GM12878 (cell line): ENCODE results near the gene SPATA45. TPM values are rescaled to one million over a fixed set of nuclear protein-coding genes. Genes with fewer than 3 reads are reported as not detected.

Experiments
- ATAC-seq: fragments of 200-7000 bp; cut with Tn5 transposase; 3 replicates; pipeline ENCODE4 v1.9.1; 2020; ENCODE audit warnings: mild to moderate bottlenecking, moderate library complexity
- BruUV-seq: library from RNA; stranded (reverse); fragments of 400-500 nt; replicated peaks from 2 replicates; lab custom pipeline; 2021; lab: Mats Ljungman, UMichigan
- CTCF ChIA-PET: fragments of 300-600 bp; sonication (Branson Sonifier 250); formaldehyde crosslinking; extraction: SDS; loops from one replicate; lab custom pipeline; 2021; ENCODE audit warnings: inconsistent platforms; lab: Yijun Ruan, JAX
- POLR2A ChIA-PET: fragments of 350-600 bp; formaldehyde crosslinking; extraction: SDS; loops from one replicate; lab custom pipeline; 2021; ENCODE audit warnings: inconsistent platforms; lab: Charles Lee
- RAD21 ChIA-PET: fragments of 300-600 bp; sonication (Branson Sonifier 250); formaldehyde crosslinking; loops from one replicate; lab custom pipeline; 2023; ENCODE audit warnings: antibody characterized with exemption; ENCODE audit not compliant: unreplicated experiment; lab: Charles Lee
- SMC1A ChIA-PET: fragments of 300-600 bp; sonication (Branson Sonifier 250); formaldehyde crosslinking; loops from one replicate; lab custom pipeline; 2023; ENCODE audit not compliant: unreplicated experiment, uncharacterized antibody; lab: Charles Lee
- DNase-seq: peaks from one replicate; pipeline ENCODE4 v3.0.0-alpha.2; 2011; ENCODE audit warnings: low read depth, low spot score
- FAIRE-seq: peaks from 3 replicates; lab custom pipeline; 2011; peaks lifted over from hg19 to GRCh38; lab: Jason Lieb, UNC
- H2AFZ ChIP-seq: 2 replicates; pipeline ENCODE4 v1.6.0; 2011; ENCODE audit warnings: low read depth, low read length, control low read depth; ENCODE audit not compliant: control insufficient read depth
- H3K27ac ChIP-seq: 2 replicates; pipeline ENCODE4 v1.5.1; 2011; ENCODE audit warnings: control low read depth; ENCODE audit not compliant: control insufficient read depth, insufficient read depth
- H3K27me3 ChIP-seq, 2 experiments: replicated peaks in 1 of 2; 2 replicates each; pipeline versions ENCODE4 v1.6.0 to v1.6.1; 2011; ENCODE audit warnings: low read length in 1 of 2; ENCODE audit not compliant: control insufficient read depth in 2 of 2, insufficient read depth in 2 of 2
- H3K36me3 ChIP-seq, 2 experiments: 2 replicates each; pipeline ENCODE4 v1.5.1; 2011; ENCODE audit warnings: low read length in 1 of 2; ENCODE audit not compliant: control insufficient read depth in 2 of 2, insufficient read depth in 2 of 2
- H3K4me1 ChIP-seq: 2 replicates; pipeline ENCODE4 v1.6.1; 2011; ENCODE audit warnings: mild to moderate bottlenecking, low read length, moderate library complexity, mixed read lengths; ENCODE audit not compliant: control insufficient read depth, insufficient read depth
- H3K4me2 ChIP-seq: 2 replicates; pipeline ENCODE4 v1.6.0; 2011; ENCODE audit warnings: control low read depth; ENCODE audit not compliant: control insufficient read depth, insufficient read depth
- H3K4me3 ChIP-seq: fragments of 200-600 bp; sonication (generic); 2 replicates; pipeline ENCODE4 v1.5.1; 2016
- H3K79me2 ChIP-seq: 2 replicates; pipeline ENCODE4 v1.6.0; 2011; ENCODE audit warnings: low read length; ENCODE audit not compliant: control insufficient read depth, insufficient read depth
- H3K9ac ChIP-seq: 2 replicates; pipeline ENCODE4 v1.8.0; 2011; ENCODE audit warnings: low read length, control low read depth, mixed read lengths; ENCODE audit not compliant: control insufficient read depth, insufficient read depth
- H3K9me3 ChIP-seq: replicated peaks from 3 replicates; pipeline ENCODE4 v1.5.1; 2011; ENCODE audit warnings: mild to moderate bottlenecking, low read length; ENCODE audit not compliant: control insufficient read depth, insufficient read depth
- H4K20me1 ChIP-seq: 2 replicates; pipeline ENCODE4 v1.6.0; 2011; ENCODE audit not compliant: control insufficient read depth, insufficient read depth
- BMI1 ChIP-seq: fragments of 450-650 bp; IDR thresholded peaks from 2 replicates; pipeline ENCODE4 v1.6.1; 2016; ENCODE audit warnings: mild to moderate bottlenecking, moderate library complexity, borderline replicate concordance
- CBX3 ChIP-seq: fragments of 200-600 bp; sonication (generic); IDR thresholded peaks from 2 replicates; pipeline ENCODE4 v1.6.1; 2016; ENCODE audit warnings: low read depth, borderline replicate concordance
- CBX5 ChIP-seq: sonication (generic); IDR thresholded peaks from 2 replicates; pipeline ENCODE4 v1.6.1; 2016; ENCODE audit warnings: low read depth, moderate library complexity, mild to moderate bottlenecking, inconsistent platforms
- CHD1 ChIP-seq: IDR thresholded peaks from 2 replicates; pipeline ENCODE4 v1.6.1; 2012; ENCODE audit warnings: low read depth, low read length, improper control_type of control experiment
- CREB1 ChIP-seq: IDR thresholded peaks from 2 replicates; pipeline ENCODE4 v1.6.1; 2012; ENCODE audit warnings: low read depth, mild to moderate bottlenecking, inconsistent platforms
- CREM ChIP-seq: IDR thresholded peaks from 2 replicates; pipeline ENCODE4 v1.6.1; 2014; ENCODE audit warnings: antibody characterized with exemption, low read depth
- E2F8 ChIP-seq: fragments of 450-650 bp; IDR thresholded peaks from 2 replicates; pipeline ENCODE4 v1.6.1; 2018; ENCODE audit warnings: mild to moderate bottlenecking, low read depth, moderate library complexity; ENCODE audit not compliant: partially characterized antibody
- EGR1 ChIP-seq, 2 experiments: IDR thresholded peaks; 1 replicate in 1 of 2; 2 replicates in 1 of 2; pipeline ENCODE4 v1.6.1; 2011 to 2012; ENCODE audit warnings: low read depth in 2 of 2, low read length in 2 of 2, borderline replicate concordance in 1 of 2, mild to moderate bottlenecking in 1 of 2, moderate library complexity in 1 of 2
- GATAD2B ChIP-seq: fragments of 450-650 bp; conservative IDR thresholded peaks from 2 replicates; pipeline ENCODE4 v1.6.1; 2017; ENCODE audit warnings: low read depth, mild to moderate bottlenecking, moderate library complexity
- JUNB ChIP-seq: IDR thresholded peaks from 2 replicates; pipeline ENCODE4 v1.6.1; 2016; ENCODE audit warnings: antibody characterized with exemption, mild to moderate bottlenecking
- KDM1A ChIP-seq: fragments of 200-600 bp; sonication (generic); IDR thresholded peaks from 2 replicates; pipeline ENCODE4 v1.6.1; 2016; ENCODE audit warnings: borderline replicate concordance
- MEF2A ChIP-seq: IDR thresholded peaks from 2 replicates; pipeline ENCODE4 v1.6.1; 2011; ENCODE audit warnings: low read depth, mild to moderate bottlenecking, low read length, moderate library complexity; ENCODE audit not compliant: insufficient read depth
- NFIC ChIP-seq: IDR thresholded peaks from 2 replicates; pipeline ENCODE4 v1.6.1; 2012; ENCODE audit warnings: low read depth, mild to moderate bottlenecking, inconsistent platforms, low read length, moderate library complexity
- SKIL ChIP-seq: fragments of 450-650 bp; IDR thresholded peaks from 2 replicates; pipeline ENCODE4 v1.6.1; 2017; ENCODE audit warnings: mild to moderate bottlenecking, low read depth, inconsistent platforms; ENCODE audit not compliant: poor library complexity, severe bottlenecking
- SRF ChIP-seq, 2 experiments: IDR thresholded peaks; 2 replicates each; pipeline ENCODE4 v1.6.1; 2011; ENCODE audit warnings: low read depth in 2 of 2, low read length in 2 of 2, mild to moderate bottlenecking in 1 of 2, moderate library complexity in 1 of 2
- ZBTB4 ChIP-seq: fragments of 450-650 bp; formaldehyde crosslinking; IDR thresholded peaks from 2 replicates; pipeline ENCODE4 v1.4.0; 2022; ENCODE audit warnings: mild to moderate bottlenecking, moderate library complexity
- WGBS: methylation state at CpG from one replicate; pipeline ENCODE4 v1.1.6; 2016; ENCODE audit warnings: low lambda C conversion rate; ENCODE audit not compliant: insufficient replicate concordance, insufficient coverage; ENCODE audit errors: missing lambda C conversion rate; 5-methylcytosine and 5-hydroxymethylcytosine counted together
- in situ Hi-C: fragments of 300-500 bp; cut with MboI; formaldehyde crosslinking; loops from 9 replicates; pipeline ENCODE4 v1.14.3; 2018; ENCODE audit warnings: mixed read lengths
- intact Hi-C: fragments of 100-400 bp; cut with micrococcal nuclease; formaldehyde crosslinking; loops from one replicate; pipeline ENCODE4 v1.14.2; 2022; ENCODE audit not compliant: unreplicated experiment
- polyA plus RNA-seq, 11 experiments: library from polyadenylated mRNA; depleted of rRNA in 4 of 11; unstranded in 6 of 11; stranded (reverse) in 5 of 11; fragments of >200 nt; fragmentation: Nextera tagmentation in 4 of 11; fragmentation: Illumina TruSeq in 1 of 11; extraction: Ambion mirVana in 4 of 11; extraction: Trizol in 1 of 11; gene quantifications; 1 replicate in 1 of 11; 2 replicates in 10 of 11; pipeline versions ENCODE4 v1.2.1 to v1.2.3, GENCODE V29; 2011 to 2016; ENCODE audit warnings: inconsistent platforms in 2 of 11, missing spikeins in 2 of 11, low read depth in 1 of 11
- total RNA-seq, 4 experiments: library from RNA; depleted of rRNA in 3 of 4; stranded (reverse); fragments of >200 nt in 3 of 4; fragmentation: Illumina TruSeq in 1 of 4; extraction: Trizol in 1 of 4; gene quantifications; 2 replicates each; pipeline versions ENCODE4 v1.2.1 to v1.2.3, GENCODE V29; 2013 to 2021

Gene SPATA45
- total and polyA plus RNA-seq, 10 of the 15 experiments (the other 5 are each of a cell fraction or from before 2014, with no cell fraction given), result 0.22 to 0.37 (median 0.31) TPM; not detected in 7

- TF ChIP-seq CREB1, result no peak
Observed at GRCh38 chr1:212871976-212872375, 24.5 kb upstream of the SPATA45 start (continued).

GRCh38 chr1:212867192-212867591 lies 19.7 kb upstream of the SPATA45 start:
- SMC1A ChIA-PET, result no interaction called here
- TF ChIP-seq BMI1 (no peak), ZBTB4 (CRISPR knock-in tag) (no peak), NFIC (no peak), SRF (IDR thresholded peaks at IDR 0.05; ENCODE audit: low read depth in 2 of 2, low read length in 2 of 2) (no peak), CBX3 (no peak), KDM1A (no peak), MEF2A (no peak), EGR1 (IDR thresholded peaks at IDR 0.05; ENCODE audit: borderline replicate concordance in 1 of 2, low read depth in 2 of 2, low read length in 2 of 2) (no peak), JUNB (no peak), E2F8 (no peak), CREM (no peak), CBX5 (no peak), SKIL (no peak), GATAD2B (no peak), CHD1 (no peak)

More at GRCh38 chr1:212867192-212867591, 19.7 kb upstream of the SPATA45 start:
- no peaks in the 10 kb centered on the region; the same call in 2 of the 3 replicates for H3K9me3 ChIP-seq
- H3K36me3 ChIP-seq, result peaks cover 0 to 6% of the 10 kb centered on the region in 2 experiments; a peak in 3 of 4 replicates
- intact Hi-C loops (loop anchor here (10.0 kb wide), 1 partner anchor 262 kb away; the partner anchor contains the start of gene ATF3), in situ Hi-C loops (no loop called here)
- H3K27ac ChIP-seq, result no peak overlapping the region
- DNase-seq (no peak), FAIRE-seq (no peak), ATAC-seq (no peak)
- no peaks in the 10 kb centered on the region for H4K20me1 ChIP-seq
- POLR2A ChIA-PET, result no interaction called here
- CTCF ChIA-PET, result no interaction called here
- RAD21 ChIA-PET, result no interaction called here
- 64% methylated on average over 1 of the region's 1 CpG for WGBS
- H3K9ac ChIP-seq, result no peak overlapping the region
- peaks cover 4% of the 10 kb centered on the region for H3K4me1 ChIP-seq
- H2AFZ ChIP-seq, result no peak overlapping the region
- H3K4me2 ChIP-seq, result no peak overlapping the region
- H3K79me2 ChIP-seq, result peaks cover 20% of the 10 kb centered on the region
- H3K4me3 ChIP-seq, result no peak overlapping the region
- H3K27me3 ChIP-seq, result no peaks in the 10 kb centered on the region
- BruUV-seq, result TSS peak; percentile 15
